ENCODE results near the gene THSD4. TPM values are rescaled to one million over a fixed set of nuclear protein-coding genes. Genes with fewer than 3 reads are reported as not detected.

THSD4 gene
- polyA plus RNA-seq, 12 donors = 18.2 to 45.9 (median 26.2) TPM; not detected in 1

DNA sequence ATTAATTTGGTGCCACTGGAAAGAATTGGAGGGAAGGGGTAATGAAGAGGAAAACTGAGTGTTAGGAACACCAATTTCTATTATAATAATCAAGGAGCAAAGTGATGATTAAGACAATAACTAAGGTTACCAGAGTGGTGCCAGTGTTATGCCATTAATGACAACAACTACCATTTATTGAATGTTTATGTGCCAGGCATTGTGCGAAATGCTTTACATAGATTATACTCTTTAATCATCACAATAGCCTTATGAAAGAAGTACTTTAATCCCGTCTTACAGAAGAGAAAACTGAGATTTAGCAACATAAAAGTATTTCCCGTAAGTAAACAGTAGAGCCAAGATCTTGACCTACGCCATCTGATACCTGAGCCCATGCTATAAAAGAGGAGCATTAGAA lies 507.8 kb downstream of the THSD4 start:
- DNase-seq = no peak

DNA sequence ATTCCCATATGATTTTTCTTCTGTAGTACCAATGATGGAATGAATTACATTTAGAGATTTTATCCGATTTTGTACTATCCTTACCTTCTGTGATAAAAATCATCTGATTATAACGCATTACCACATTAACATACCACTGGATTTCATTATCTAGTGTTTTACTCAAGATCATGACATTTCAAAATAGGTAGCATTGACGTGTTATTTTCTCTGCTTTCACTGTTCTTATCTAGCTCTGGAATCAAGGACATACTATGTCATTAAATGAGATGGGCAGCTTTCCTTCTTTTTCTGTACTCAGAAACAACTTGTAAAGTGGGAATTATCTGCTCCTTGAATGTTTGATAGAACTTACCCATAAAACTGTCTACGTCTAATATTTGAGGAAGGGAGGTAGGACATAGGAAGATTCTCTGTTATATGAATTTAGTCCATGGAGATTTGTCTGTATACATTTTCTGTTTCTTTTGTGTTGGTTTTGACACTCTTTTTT lies 511.4 kb downstream of the THSD4 start:
- no peak for DNase-seq

DNA sequence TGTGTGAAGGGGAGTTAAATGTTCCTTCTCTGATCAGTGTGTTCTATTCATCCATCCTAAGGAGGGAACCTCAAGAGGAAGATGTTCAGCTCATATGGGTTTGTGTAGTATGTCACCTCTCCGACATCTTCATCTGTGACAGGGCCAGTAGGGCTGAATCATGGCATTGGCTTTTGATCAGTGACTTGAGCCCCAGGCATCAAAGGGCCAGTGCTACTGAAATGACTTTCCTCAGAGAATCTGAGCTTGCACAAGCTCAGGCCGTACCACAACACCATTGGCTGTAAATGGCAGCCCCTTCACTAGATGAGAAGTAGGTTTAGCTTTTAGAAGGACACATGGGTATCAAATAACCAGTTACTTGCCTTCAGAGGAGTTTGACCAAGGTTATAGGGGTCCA lies 511.9 kb downstream of the THSD4 start:
- no peak for DNase-seq

DNA sequence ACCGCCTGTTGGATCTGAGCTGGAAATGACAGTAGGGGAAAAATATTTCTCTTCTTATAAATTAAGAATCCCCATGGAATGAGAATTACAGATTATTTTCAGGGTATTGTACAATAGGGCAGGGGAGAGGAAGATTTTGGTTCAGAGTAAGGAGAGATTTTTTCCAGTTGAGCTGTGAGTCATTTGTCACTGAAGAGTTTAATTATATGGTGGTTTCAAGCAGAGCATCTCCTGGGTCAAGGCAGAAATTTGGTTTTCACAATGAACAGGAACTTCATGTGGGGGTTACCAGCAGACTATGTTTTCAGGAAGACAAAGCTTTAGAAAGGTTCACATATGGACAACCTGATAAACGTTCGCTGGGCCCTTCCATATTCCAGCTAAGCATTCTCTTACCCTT lies 512.3 kb downstream of the THSD4 start:
- DNase-seq = no peak

DNA sequence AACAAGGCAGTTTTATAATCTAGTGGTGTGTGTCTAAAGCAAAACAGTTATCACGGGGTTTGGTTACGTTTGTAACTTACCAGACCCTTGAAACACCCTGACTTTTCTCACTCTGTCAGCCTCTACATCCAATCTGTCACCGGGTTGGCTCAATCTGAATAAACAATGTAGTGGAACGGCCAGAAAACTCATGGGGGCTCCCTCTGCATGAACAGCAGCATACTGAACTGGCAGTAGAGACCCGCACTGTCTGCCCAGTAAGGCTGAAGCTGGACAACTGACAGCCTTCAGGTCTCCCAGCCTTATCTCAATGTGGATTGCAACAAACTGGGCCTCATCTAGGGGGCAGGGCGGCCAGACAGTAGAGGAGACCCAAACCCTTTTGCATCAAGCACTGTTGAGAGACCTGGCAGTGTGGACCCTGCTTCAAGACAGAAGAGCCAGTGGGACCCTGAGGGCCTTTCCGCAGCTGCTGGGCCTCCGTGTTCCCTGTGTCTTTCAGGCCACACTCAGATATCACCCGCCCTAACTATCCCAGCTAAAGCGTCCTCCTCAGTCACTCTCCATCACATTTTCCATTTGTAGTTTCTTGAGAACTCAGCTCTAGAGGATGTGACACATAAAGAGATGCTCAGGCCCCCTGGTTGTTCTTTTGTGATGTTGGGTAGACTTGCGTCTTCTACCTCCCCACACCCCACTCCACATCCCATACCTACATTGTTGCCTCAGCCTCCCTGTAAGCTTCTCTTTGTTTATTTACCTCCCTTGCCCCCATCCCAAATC lies 513.9 kb downstream of the THSD4 start:
- no peak for DNase-seq

DNA sequence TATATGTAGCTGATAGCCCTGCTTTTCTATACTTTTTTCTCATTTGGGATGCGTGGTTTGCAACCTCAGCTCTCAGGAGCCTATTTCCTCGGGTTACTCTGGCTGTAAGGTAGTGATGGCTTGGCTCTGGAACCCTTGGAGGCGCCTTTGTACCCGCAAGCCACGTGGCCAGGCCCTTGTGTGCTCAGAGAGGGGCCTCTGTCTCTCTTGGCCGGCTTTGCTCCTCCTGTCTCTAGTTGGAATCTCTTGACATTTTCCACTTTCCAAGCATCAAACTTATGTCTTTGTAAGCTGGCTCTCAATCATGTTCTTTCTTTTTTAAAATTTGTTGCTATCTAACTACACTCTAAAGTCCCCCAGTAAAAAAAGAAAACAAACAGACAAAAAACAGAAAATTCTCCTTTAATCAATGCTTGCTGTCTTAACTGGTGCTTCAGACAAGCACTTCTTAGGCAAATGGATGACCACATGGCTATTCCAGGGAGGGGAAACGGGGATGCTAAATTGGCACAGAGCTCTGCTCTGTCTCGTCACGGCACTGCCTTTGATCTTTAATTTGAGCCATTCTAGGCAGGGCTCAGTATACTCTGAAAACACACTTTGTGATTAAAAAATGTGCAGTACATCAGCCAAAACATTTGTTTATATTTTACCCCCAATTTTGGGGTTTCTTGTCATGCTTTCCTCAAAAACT lies 514.7 kb downstream of the THSD4 start:
- peak; percentile 48 for DNase-seq

DNA sequence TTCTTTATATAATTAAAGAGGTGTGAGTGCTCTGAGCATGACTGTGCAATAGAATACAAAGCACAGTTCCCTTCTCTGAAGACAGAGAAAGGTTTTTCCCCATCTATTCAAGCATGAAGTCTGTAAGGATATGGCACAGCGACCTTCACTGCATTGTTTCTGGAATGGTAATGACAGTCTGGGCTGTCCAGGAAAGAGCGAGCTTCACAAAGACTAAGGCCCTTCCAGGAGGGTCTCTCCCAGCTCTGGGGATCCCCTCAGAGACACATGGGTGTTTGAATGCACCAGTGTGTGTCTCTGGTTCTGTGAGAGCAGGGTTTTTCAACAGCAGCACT lies 515.2 kb downstream of the THSD4 start:
- DNase-seq = no peak

DNA sequence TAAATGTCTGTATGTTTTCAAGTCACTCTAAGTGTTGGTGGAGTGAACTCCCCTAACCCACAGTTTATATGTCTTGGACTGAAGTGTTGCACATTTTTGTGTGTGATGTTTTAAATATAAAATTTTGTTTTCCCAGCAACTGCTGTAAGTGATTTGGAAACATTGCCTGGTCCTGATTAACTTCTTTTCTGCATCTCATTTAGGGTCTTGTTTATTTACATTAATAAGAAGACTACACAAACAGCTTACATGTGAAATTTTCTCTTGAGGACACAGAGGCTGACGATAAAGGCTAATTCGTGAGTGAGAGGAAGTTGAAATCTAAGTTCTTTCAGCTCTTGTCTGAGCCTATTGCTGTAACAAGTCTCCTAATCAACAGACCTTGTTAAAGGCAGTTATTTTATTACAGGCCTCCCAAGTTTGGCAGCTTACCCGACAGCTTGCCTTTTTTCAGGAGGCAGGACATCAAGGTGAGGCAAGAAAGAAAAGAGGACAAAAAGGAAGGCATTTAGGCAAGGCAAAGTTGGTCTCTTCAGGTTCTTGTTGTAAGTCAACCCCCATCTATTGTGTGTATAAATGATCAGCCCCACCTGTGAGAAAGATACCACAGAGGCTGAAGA lies 517.4 kb downstream of the THSD4 start:
- DNase-seq = no peak

DNA sequence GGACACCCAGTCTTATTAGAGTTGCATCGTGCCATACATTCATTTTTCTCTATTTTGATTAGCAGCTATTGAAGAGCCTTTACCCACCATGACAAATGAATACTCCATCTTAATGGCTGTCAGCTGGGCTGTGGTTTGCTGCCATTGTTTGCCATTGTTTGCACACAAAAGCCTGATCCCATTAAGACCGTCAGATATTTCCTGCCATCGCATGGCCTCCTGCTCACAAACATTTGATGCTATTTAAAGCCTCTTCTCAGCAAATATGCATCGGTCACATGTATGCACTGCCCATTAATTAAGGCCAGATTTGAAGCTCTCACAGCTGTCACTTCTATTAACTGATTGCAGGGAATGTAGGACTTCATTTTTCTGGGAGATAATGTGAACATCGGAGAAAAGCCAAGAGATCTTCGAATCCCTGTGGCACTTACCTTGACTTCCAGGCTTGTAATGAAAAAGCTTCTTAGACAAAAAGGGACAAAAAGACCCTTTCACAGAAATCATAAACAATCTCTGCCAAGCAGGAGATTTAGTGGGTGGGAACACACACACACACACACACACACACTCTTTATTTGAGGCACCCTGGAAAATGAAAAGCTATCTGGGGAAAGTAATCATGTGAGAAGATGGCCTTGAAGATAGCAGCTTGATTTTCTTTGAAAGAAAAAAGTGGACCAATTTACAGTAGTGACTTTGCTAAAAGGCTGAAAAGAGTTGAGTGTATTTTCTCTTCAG lies 519.7 kb downstream of the THSD4 start:
- DNase-seq = no peak

DNA sequence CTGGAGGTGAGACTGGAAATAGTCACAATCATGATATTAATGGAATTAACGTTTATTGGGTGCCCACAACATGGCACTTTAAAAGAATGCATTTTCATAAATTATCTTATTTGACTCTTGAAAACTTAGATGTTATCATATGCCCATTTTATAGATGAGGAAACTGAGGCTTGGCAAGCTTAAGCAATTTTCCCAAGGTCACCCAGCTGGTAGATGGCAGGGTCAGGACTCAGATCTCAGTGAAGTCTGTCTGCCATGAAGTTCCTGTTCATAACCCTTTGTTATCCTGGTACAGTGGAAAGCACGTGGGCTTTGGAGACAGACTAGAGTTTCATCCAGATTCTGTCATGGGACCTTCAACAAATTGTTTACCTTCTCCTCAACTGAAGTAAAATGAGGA lies 520.5 kb downstream of the THSD4 start:
- DNase-seq = no peak

DNA sequence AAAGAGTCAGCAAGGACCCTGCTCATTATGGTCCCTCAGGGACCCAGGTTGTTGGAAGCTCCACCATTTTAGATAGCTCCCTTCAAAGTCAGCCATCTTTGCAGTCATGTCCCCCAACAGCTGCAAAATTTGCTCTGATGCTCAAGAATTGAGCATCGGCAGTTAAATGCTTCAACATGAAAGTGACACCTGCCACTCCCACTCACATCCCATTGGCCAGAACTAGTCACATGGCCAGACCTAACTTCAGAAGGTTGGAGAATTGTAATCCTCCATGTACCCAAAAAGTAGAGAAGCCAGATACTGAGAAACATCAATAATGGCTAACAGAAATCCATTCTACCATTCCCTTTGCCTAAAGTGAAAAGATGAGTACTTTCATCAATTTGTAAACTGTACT lies 523.6 kb downstream of the THSD4 start:
- DNase-seq = no peak

DNA sequence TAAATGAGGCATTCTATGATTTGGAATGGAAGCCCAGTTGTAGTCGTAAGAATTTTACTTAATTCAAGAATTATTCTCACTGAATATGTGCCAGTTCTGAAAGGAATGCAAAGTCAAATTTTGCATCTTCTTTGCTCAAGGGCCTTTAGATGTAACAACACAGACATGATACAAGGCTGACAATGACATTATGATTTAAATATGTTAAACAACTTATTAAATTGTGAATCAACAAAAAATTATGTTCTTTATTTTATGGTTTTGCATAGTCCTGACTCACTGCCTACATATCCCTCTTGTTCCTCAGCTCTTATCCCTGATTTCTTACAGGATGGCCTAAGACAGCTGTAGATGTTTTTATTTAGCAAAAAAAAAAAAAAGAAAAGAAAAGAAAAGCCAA lies 524.2 kb downstream of the THSD4 start:
- DNase-seq = no peak

DNA sequence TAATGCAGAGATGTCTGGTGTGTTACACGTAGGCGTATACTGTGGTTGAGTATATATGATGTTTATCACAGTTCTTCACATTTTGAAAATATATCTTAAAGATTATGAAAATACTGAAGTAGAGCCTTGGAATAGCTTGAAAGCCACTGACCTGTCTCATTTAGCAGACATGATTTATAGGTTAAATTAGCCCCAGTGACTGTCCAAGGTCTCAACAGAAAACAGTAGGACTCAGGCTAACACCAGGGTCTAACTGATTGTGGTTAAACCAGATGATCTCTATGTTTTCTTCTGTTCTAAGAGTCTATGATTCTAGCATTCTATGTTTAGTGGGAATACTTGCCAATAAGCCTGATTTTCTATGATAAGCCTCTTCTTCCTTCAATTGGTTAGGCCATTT lies 528.6 kb downstream of the THSD4 start:
- no peak for DNase-seq

DNA sequence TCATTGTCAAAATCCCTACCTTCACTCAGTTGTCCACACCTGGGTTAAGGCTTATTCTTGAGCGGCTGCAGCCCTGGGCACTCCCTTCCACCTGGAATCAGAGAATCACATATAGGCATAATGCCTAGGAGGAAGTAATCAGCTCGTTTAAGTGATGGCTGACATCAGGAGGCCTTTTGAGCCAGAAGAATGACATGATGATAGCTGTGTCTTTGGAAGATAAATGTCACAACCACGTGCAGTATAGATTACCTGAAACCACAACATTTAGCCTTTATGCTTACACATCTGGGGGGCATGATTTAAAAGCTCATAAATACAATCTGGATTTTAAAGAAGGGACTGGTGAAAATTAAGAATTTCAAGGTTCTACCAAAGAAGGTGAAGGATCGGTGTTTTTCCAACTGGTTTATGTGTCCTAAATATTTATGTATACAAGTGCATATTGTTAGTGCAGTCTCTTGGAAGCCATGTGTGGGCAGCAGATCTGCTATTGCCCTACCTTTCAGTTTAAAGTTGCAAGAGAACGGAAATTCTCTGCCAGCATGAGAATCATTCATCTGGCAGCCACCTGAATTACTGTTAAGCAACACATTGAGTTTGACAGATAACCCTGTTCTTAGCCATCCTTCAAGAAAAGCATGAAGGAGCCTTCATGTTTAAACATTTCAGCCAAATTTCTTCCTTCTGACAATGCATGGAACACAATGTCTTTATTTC lies 531.7 kb downstream of the THSD4 start:
- DNase-seq = no peak

DNA sequence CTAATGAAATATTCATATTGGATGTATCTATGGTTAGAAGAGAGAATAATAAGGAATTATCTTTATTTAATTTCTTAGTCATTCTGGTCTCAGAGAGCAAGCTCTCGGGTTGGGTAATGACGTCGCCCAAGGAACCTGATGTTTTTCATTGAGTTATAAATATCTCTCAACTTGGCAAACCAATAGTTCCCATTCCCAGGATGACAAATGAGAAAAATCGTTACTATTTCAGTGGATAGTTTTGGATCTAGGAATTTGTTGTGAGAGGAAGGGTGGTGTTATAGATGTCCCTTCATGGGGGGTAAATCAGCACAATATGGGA lies 532.2 kb downstream of the THSD4 start:
- no peak for DNase-seq

DNA sequence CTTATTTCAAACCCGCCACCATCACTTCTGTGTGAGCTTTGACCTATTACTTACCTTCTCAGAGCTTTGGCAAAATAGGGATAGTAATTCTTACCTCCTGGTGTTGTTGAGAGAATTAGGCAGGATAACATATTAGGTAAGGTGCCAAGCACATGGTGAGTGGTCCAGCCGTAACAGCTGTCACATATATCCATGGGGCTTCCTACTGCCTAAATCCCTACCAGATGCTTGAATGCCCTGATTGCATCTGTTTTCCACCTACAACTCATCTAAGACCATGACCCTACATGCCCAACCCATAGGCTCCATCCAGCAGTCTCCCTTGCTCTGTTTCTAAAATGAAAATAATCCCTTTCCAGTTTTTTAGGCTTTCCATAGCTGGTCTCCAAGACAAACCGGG lies 532.8 kb downstream of the THSD4 start:
- no peak for DNase-seq

DNA sequence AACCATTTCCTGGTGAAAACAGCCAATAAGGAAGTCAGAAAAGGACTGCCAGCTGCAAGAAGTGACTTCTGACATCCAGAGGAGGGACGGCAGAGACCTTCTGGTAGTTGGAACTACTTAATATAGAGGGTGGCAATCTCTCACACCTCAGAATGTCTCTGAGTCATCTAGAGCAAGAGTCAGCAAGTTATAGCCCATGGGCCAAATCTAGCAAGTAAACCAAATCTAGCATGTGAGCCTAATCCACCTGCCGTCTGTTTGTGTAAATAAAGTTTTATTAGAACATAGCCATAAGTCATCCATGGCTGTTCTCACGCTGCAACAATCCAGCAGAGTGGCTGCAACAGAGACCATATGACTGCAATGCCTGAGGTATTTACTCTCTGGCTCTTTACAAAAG lies 534.6 kb downstream of the THSD4 start:
- no peak for DNase-seq

DNA sequence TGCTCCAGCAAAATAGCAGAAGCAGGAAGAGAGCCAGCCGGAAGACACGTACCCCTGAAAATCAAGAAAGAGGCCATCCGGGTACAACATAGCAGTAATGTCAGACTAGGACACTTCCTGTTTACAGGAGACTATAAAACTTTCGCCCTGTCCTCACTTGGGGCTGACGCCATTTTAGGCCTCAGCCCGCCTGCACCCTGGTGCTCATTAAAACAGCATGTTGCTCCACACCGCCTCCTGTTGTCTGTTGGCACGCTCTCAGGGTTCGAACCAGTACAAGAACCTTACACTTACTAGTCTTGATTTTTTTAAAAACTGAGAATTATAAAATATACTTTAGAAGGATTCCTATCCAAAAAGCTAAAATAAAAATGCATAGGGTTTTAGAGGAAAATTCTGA lies 535.3 kb downstream of the THSD4 start:
- DNase-seq = no peak

DNA sequence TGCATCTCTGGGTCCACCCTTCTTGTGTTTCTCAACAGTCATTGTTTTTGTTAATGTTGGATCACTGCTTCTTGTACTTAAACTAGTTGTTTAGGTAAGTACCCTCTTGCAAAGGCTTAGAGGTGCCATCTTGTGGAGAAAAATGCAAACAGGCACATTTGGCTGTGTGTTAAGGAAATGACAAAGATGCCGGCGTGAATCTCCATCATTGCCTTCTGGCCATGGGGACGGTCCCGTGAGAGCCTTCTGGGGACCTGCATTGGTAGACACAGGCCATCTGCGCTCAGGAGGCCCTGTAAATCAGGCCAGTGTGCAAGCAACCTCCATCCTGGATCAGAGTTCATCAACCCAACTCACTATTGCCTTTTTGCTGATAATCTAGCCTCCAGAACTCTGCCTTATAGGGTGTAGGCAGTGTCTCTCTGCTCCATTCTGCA lies 536.5 kb downstream of the THSD4 start:
- DNase-seq = peak; percentile 38

DNA sequence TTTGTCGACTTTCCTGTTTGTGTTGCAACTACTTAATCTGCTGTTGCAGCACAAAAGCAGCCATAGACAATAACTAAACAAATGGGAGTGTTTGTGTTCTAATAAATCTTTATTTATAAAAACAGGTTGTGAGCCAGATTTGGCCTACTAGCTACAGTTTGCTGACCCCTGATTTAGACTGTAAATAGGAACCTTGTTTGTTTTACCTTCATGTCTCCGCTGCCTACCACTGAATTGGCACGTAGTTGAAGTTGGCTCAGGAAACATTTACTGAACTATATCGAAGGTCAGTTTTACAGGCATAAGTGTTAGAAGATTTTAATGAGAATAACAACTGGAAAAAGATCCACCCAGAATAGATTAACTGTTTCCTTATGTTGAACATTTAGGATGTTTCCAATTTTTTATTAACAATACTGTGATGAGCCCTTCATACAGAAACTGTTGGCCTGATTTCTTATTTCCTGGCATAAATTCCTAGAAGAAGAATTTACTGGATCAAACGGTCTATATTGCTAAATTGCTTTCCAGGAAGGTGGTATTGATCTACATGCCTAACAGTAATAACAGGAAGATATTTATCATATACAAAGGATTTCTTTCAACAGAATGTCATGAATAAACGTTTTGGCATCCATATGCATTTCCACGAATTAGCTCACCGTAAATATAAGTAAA lies 538.9 kb downstream of the THSD4 start:
- DNase-seq = peak; percentile 56

DNA sequence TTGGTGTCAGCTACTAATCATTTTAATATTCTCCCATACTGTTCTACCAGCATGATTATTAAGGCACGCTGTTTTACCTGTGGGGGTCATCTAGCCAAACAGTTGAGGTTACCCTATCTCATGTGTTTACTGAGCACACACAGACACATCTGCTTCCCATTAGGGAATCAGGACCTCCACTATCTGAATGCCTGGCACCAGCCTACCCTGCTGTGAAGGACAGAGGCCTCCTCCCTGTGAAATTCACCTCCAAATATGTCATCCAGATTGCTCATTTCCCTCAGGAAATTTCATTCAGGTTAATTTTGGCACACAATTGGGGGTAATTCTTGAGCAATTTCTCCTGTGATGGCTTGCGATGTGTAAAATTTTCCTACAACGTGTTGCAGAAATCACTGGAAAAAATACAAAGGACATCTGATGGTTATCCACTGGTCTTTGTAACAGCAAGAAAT lies 539.5 kb downstream of the THSD4 start:
- peak; percentile 73 for DNase-seq
